GM12891 (cell line): ENCODE measurements around the gene ROBO1.

Experiments used
- POLR2A ChIP-seq: IDR thresholded peaks from 2 replicates; pipeline ENCODE4 v1.6.1; 2011; ENCODE audit warnings: low read depth, low read length, control low read depth
- POLR2AphosphoS5 ChIP-seq: IDR thresholded peaks from 2 replicates; pipeline ENCODE4 v1.6.1; 2011; ENCODE audit warnings: low read depth, low read length, control low read depth
- TAF1 ChIP-seq: IDR thresholded peaks from 2 replicates; pipeline ENCODE4 v1.6.1; 2011; ENCODE audit warnings: low read depth, low read length, control low read depth

GRCh38 chr3:79664455-79664854 lies 103.3 kb downstream of the ROBO1 start:
- TF ChIP-seq TAF1 (no peak), POLR2AphosphoS5 (no peak), POLR2A (no peak)
